DOHH2 (cell line): ENCODE results near the gene ABTB2.

Experiments
- H3F3A ChIP-seq: fragments of 200-600 bp; sonication (generic), shearing (Covaris generic); 2 replicates; pipeline ENCODE4 v1.6.0; 2016; ENCODE audit warnings: antibody characterized with exemption, mild to moderate bottlenecking; ENCODE audit not compliant: control insufficient read depth, insufficient read depth
- H3K27ac ChIP-seq: fragments of 200-600 bp; sonication (generic); 2 replicates; pipeline ENCODE4 v1.5.1; 2014; ENCODE audit warnings: low read depth, mild to moderate bottlenecking, low read length, moderate library complexity
- H3K27me3 ChIP-seq: fragments of 200-600 bp; sonication (generic); 2 replicates; pipeline ENCODE4 v1.6.1; 2014; ENCODE audit warnings: mild to moderate bottlenecking, low read length, mixed read lengths; ENCODE audit not compliant: control insufficient read depth
- H3K36me3 ChIP-seq: fragments of 200-600 bp; sonication (generic); 2 replicates; pipeline ENCODE4 v1.6.1; 2014; ENCODE audit warnings: mild to moderate bottlenecking, low read length, moderate library complexity, mixed read lengths; ENCODE audit not compliant: control insufficient read depth
- H3K4me1 ChIP-seq: fragments of 200-600 bp; sonication (generic); 2 replicates; pipeline ENCODE4 v1.6.1; 2014; ENCODE audit warnings: mild to moderate bottlenecking, low read length, mixed read lengths; ENCODE audit not compliant: control insufficient read depth
- H3K4me2 ChIP-seq: fragments of 200-600 bp; sonication (generic); 2 replicates; pipeline ENCODE4 v1.6.0; 2014; ENCODE audit warnings: mild to moderate bottlenecking, low read length, moderate library complexity
- H3K4me3 ChIP-seq: fragments of 200-600 bp; sonication (generic); 2 replicates; pipeline ENCODE4 v1.5.1; 2014; ENCODE audit warnings: mild to moderate bottlenecking, low read length, mixed read lengths
- H3K79me2 ChIP-seq: fragments of 200-600 bp; sonication (generic); 2 replicates; pipeline ENCODE4 v1.6.1; 2014; ENCODE audit warnings: mild to moderate bottlenecking, low read length, mixed read lengths; ENCODE audit not compliant: control insufficient read depth
- H3K9me2 ChIP-seq: fragments of 200-600 bp; sonication (generic); replicated peaks from 2 replicates; pipeline ENCODE4 v1.6.1; 2014; ENCODE audit warnings: mild to moderate bottlenecking, low read length, mixed read lengths; ENCODE audit not compliant: control insufficient read depth
- H3K9me3 ChIP-seq: fragments of 200-600 bp; sonication (generic); 2 replicates; pipeline ENCODE4 v1.6.1; 2014; ENCODE audit warnings: antibody characterized with exemption, low read length, mixed read lengths; ENCODE audit not compliant: control insufficient read depth, insufficient read depth
- H4K20me1 ChIP-seq: fragments of 200-600 bp; sonication (generic); 2 replicates; pipeline ENCODE4 v1.6.0; 2014; ENCODE audit warnings: low read depth, mild to moderate bottlenecking, antibody characterized with exemption, low read length, moderate library complexity; ENCODE audit not compliant: control insufficient read depth, insufficient read depth
- EZH2phosphoT487 ChIP-seq: fragments of 200-600 bp; sonication (generic); IDR thresholded peaks from 2 replicates; pipeline ENCODE4 v1.6.1; 2017; ENCODE audit warnings: borderline replicate concordance, mild to moderate bottlenecking, antibody characterized with exemption, low read length, moderate library complexity, mixed read lengths
- TF ChIP-seq, protein P1 (sequence below): fragments of 200-600 bp; sonication (generic); IDR thresholded peaks from one replicate; pipeline ENCODE4 v1.5.1; 2014; ENCODE audit warnings: antibody characterized with exemption, mild to moderate bottlenecking, low read depth, low read length; ENCODE audit not compliant: poor library complexity, severe bottlenecking

Gene ABTB2

DNA sequence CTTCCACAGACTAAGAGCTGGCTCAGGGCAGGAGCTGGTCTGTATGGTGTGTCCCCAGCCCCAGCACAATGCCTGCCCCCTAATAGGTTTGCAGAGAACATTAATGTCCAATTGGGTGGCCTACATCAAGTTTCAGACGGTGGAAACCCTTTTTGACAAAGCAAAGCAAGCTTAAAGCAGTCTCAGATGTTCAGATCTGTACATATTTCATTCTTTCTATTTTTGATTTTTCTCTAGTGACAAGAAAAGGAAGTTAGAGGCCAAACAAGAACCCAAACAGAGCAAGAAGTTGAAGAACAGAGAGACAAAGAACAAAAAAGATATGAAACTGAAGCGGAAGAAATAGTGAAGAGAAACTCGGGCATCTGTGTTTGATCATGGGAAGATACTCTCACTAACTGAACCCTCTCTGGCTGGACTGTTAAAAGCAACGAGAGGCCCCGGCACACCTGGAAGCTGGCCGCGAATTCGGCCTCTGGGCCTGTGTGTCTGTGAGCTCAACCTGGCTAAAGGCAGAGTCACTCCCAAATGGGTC is 211.9 kb downstream of the ABTB2 start:
- peak overlapping the region; percentile 39 for H3K27ac ChIP-seq
- H3K79me2 ChIP-seq, result no peaks in the 10 kb centered on the region
- H3K4me2 ChIP-seq, result no peak overlapping the region
- peaks cover 5% of the 10 kb centered on the region; the same call in 1 of the 2 replicates for H4K20me1 ChIP-seq
- no peaks in the 10 kb centered on the region for H3K27me3 ChIP-seq
- no peaks in the 10 kb centered on the region for H3K9me2 ChIP-seq
- H3K4me3 ChIP-seq, result no peak overlapping the region
- H3K4me1 ChIP-seq, result peaks cover 10% of the 10 kb centered on the region
- H3K36me3 ChIP-seq, result peaks cover 98% of the 10 kb centered on the region
- no peaks in the 10 kb centered on the region for H3K9me3 ChIP-seq
- TF ChIP-seq, protein P1, sequence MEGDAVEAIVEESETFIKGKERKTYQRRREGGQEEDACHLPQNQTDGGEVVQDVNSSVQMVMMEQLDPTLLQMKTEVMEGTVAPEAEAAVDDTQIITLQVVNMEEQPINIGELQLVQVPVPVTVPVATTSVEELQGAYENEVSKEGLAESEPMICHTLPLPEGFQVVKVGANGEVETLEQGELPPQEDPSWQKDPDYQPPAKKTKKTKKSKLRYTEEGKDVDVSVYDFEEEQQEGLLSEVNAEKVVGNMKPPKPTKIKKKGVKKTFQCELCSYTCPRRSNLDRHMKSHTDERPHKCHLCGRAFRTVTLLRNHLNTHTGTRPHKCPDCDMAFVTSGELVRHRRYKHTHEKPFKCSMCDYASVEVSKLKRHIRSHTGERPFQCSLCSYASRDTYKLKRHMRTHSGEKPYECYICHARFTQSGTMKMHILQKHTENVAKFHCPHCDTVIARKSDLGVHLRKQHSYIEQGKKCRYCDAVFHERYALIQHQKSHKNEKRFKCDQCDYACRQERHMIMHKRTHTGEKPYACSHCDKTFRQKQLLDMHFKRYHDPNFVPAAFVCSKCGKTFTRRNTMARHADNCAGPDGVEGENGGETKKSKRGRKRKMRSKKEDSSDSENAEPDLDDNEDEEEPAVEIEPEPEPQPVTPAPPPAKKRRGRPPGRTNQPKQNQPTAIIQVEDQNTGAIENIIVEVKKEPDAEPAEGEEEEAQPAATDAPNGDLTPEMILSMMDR, result no peak
- TF ChIP-seq EZH2phosphoT487, result no peak
- H3F3A ChIP-seq, result no peaks in the 10 kb centered on the region

DNA sequence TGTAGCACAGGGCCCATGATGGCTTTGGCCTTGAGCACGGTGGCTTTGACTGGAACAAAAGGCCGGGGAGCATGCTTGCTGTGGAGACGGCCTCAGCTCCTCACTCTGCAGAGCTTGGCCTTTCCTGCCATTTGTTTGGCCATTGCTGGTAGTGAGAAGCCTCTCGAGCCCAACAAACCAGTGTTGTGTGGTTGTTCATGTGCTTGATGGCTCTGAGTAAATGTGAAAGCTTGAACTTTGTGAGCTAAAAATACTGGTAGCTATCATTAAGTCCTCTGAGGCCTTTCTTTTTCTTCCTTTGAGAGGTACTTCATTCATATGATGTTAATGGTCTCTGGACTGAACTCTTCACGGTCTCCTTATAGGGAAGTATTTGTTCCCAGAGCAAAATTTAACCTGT is 212.7 kb downstream of the ABTB2 start:
- H3K4me2 ChIP-seq, result no peak overlapping the region
- H3K9me3 ChIP-seq, result no peaks in the 10 kb centered on the region
- no peaks in the 10 kb centered on the region for H3K27me3 ChIP-seq
- TF ChIP-seq, protein P1, result no peak
- no peak for TF ChIP-seq EZH2phosphoT487
- H3F3A ChIP-seq, result no peaks in the 10 kb centered on the region
- H3K4me3 ChIP-seq, result no peak overlapping the region
- no peaks in the 10 kb centered on the region for H4K20me1 ChIP-seq
- H3K4me1 ChIP-seq, result peaks cover 10% of the 10 kb centered on the region
- H3K27ac ChIP-seq, result no peak overlapping the region
- H3K9me2 ChIP-seq, result no peaks in the 10 kb centered on the region
- H3K79me2 ChIP-seq, result no peaks in the 10 kb centered on the region
- H3K36me3 ChIP-seq, result peaks cover 98% of the 10 kb centered on the region

DNA sequence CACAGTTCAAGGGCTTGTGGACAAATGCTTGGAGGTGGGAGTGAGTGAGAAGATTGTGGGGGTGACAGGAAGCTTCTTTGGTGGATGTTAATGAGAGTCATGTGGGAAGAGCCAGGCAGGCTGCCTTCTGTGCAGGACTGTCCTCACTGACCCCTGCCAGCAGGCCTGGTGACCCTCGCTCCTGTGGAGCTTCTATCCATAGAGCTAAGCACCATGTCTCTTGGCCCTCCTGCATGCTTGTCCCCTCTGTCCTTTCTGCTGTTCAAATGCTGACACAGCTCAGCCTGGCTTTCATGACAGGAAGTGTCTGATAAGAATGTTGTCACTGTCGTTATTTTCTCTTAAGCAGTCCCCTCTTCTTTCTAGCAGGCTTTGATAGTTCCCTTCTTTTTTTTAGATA is 214.8 kb downstream of the ABTB2 start:
- H3K9me3 ChIP-seq, result no peaks in the 10 kb centered on the region
- H3K27ac ChIP-seq, result no peak overlapping the region
- H4K20me1 ChIP-seq, result no peaks in the 10 kb centered on the region
- H3K9me2 ChIP-seq, result no peaks in the 10 kb centered on the region
- H3K79me2 ChIP-seq, result no peaks in the 10 kb centered on the region
- H3K27me3 ChIP-seq, result no peaks in the 10 kb centered on the region
- no peak overlapping the region for H3K4me3 ChIP-seq
- no peak overlapping the region for H3K4me2 ChIP-seq
- peaks cover 10% of the 10 kb centered on the region for H3K4me1 ChIP-seq
- TF ChIP-seq, protein P1, result no peak
- TF ChIP-seq EZH2phosphoT487, result no peak
- peaks cover 97% of the 10 kb centered on the region for H3K36me3 ChIP-seq
- H3F3A ChIP-seq, result no peaks in the 10 kb centered on the region
